K562 (cell line): ENCODE measurements around the gene SLC7A14. TPM values are rescaled to one million over a fixed set of nuclear protein-coding genes. Genes with fewer than 3 reads are reported as not detected.
A peak's percentile ranks its signal among the peaks of the same experiment; 100 is the strongest.

Source experiments
- ATAC-seq: fragments of 200-7000 bp; cut with Tn5 transposase; 3 replicates; pipeline ENCODE4 v1.9.1; 2020; ENCODE audit warnings: moderate library complexity
- BruUV-seq: library from RNA; stranded (reverse); fragments of 400-500 nt; replicated peaks from 2 replicates; lab custom pipeline; 2021; lab: Mats Ljungman, UMichigan
- CTCF ChIA-PET: fragments of 300-600 bp; formaldehyde crosslinking; extraction: SDS; loops from one replicate; lab custom pipeline; 2021; ENCODE audit warnings: low intra/inter-chr PET ratio; lab: Yijun Ruan, JAX
- POLR2A ChIA-PET: fragments of 300-600, 350-650 bp; sonication (Branson Sonifier 250); formaldehyde crosslinking; extraction: SDS; loops from one replicate; lab custom pipeline; 2021; ENCODE audit warnings: antibody characterized with exemption, inconsistent platforms; lab: Yijun Ruan, JAX
- DNase-seq, 4 experiments: peaks; one replicate each; pipeline versions ENCODE4 v3.0.0 to v3.0.0-alpha.2; 2011 to 2018; ENCODE audit warnings: low spot score in 3 of 4, mixed read lengths in 3 of 4; ENCODE audit errors: extremely low read depth in 1 of 4
- FAIRE-seq: peaks from 2 replicates; lab custom pipeline; 2011; peaks lifted over from hg19 to GRCh38; lab: Jason Lieb, UNC
- H2AFZ ChIP-seq: 2 replicates; pipeline ENCODE4 v1.6.0; 2011; ENCODE audit warnings: low read depth, low read length, control low read depth, inconsistent platforms
- H3K27ac ChIP-seq: fragments of 200-600 bp; 3 replicates; pipeline ENCODE4 v1.8.0; 2011; ENCODE audit warnings: low read depth, mild to moderate bottlenecking, control low read depth, inconsistent platforms, low read length, moderate library complexity, mixed read lengths; ENCODE audit errors: extremely low read depth
- H3K27me3 ChIP-seq, 2 experiments: fragments of 300-600 bp in 1 of 2; 2 replicates in 1 of 2; 3 replicates in 1 of 2; pipeline versions ENCODE4 v1.6.0 to v1.8.0; 2011; ENCODE audit warnings: inconsistent platforms in 2 of 2, low read length in 2 of 2, mild to moderate bottlenecking in 1 of 2, mixed read lengths in 1 of 2, moderate library complexity in 1 of 2; ENCODE audit not compliant: control insufficient read depth in 2 of 2, insufficient read depth in 2 of 2
- H3K36me3 ChIP-seq: fragments of 300-600 bp; 3 replicates; pipeline ENCODE4 v1.8.0; 2011; ENCODE audit warnings: mild to moderate bottlenecking, low read length, inconsistent platforms; ENCODE audit not compliant: control insufficient read depth, insufficient read depth
- H3K4me1 ChIP-seq, 2 experiments: fragments of 200-600 bp in 1 of 2; replicated peaks in 1 of 2; 2 replicates in 1 of 2; 3 replicates in 1 of 2; pipeline versions ENCODE4 v1.5.1 to v1.8.0; 2011; ENCODE audit warnings: inconsistent platforms in 2 of 2, low read length in 2 of 2, mild to moderate bottlenecking in 1 of 2, mixed read lengths in 1 of 2, moderate library complexity in 1 of 2; ENCODE audit not compliant: control insufficient read depth in 2 of 2, insufficient read depth in 2 of 2
- H3K4me2 ChIP-seq: 2 replicates; pipeline ENCODE4 v1.6.1; 2011; ENCODE audit warnings: low read length, control low read depth, inconsistent platforms, mixed read lengths; ENCODE audit not compliant: insufficient read depth
- H3K4me3 ChIP-seq: fragments of 200-600 bp; sonication (generic), shearing (Covaris generic); 2 replicates; pipeline ENCODE4 v1.5.1; 2016; ENCODE audit warnings: control low read depth, inconsistent platforms
- H3K79me2 ChIP-seq: fragments of 200-600 bp; 3 replicates; pipeline ENCODE4 v1.8.0; 2011; ENCODE audit warnings: low read length, inconsistent platforms; ENCODE audit not compliant: control insufficient read depth, insufficient read depth
- H3K9ac ChIP-seq, 2 experiments: 2 replicates each; pipeline versions ENCODE4 v1.6.0 to v1.6.1; 2011; ENCODE audit warnings: low read depth in 2 of 2, low read length in 2 of 2, control low read depth in 1 of 2, inconsistent platforms in 1 of 2, mild to moderate bottlenecking in 1 of 2, mixed read lengths in 1 of 2; ENCODE audit not compliant: insufficient read depth in 1 of 2
- H3K9me1 ChIP-seq: one replicate; pipeline ENCODE4 v1.6.0; 2011; ENCODE audit warnings: inconsistent platforms, mild to moderate bottlenecking, low read length, moderate library complexity; ENCODE audit not compliant: control insufficient read depth, insufficient read depth
- H3K9me3 ChIP-seq: replicated peaks from 2 replicates; pipeline ENCODE4 v1.5.1; 2011; ENCODE audit warnings: low read depth, low read length, inconsistent platforms; ENCODE audit not compliant: control insufficient read depth, insufficient read depth
- H4K20me1 ChIP-seq: replicated peaks from 2 replicates; pipeline ENCODE4 v1.6.1; 2011; ENCODE audit warnings: low read length, inconsistent platforms, mixed read lengths; ENCODE audit not compliant: control insufficient read depth, insufficient read depth
- CBX3 ChIP-seq, 2 experiments: IDR thresholded peaks; 1 replicate in 1 of 2; 2 replicates in 1 of 2; pipeline ENCODE4 v1.6.1; 2012; ENCODE audit warnings: inconsistent platforms in 2 of 2, low read length in 2 of 2, borderline replicate concordance in 1 of 2, control low read depth in 1 of 2
- CEBPG ChIP-seq, 3 experiments: fragments of 200-800 bp in 1 of 3; sonication (Bioruptor generic) in 1 of 3; sonication (generic) in 1 of 3; formaldehyde crosslinking in 1 of 3; IDR thresholded peaks in 2 of 3; conservative IDR thresholded peaks in 1 of 3; 2 replicates each; pipeline versions ENCODE4 v1.6.1 to v1.8.0; 2016 to 2022; ENCODE audit warnings: missing compliant biosample characterization in 2 of 3, missing genetic modification characterization in 2 of 3, mild to moderate bottlenecking in 1 of 3, missing genetic modification reagents in 1 of 3
- PYGO2 ChIP-seq: fragments of 450-650 bp; IDR thresholded peaks from 2 replicates; pipeline ENCODE4 v1.6.1; 2016; ENCODE audit warnings: mild to moderate bottlenecking, missing genetic modification characterization, moderate library complexity, missing compliant biosample characterization
- RCOR1 ChIP-seq, 2 experiments: IDR thresholded peaks; 2 replicates each; pipeline ENCODE4 v1.6.1; 2012; ENCODE audit warnings: low read depth in 2 of 2, low read length in 2 of 2, borderline replicate concordance in 1 of 2, improper control_type of control experiment in 1 of 2
- TEAD1 ChIP-seq, 2 experiments: fragments of 450-650 bp in 1 of 2; sonication (generic) in 1 of 2; formaldehyde crosslinking; IDR thresholded peaks; 2 replicates each; pipeline versions ENCODE4 v1.4.0 to v1.8.0; 2020 to 2022; ENCODE audit warnings: mild to moderate bottlenecking in 2 of 2, missing genetic modification reagents in 1 of 2
- ZNF232 ChIP-seq: sonication (generic); formaldehyde crosslinking; IDR thresholded peaks from 2 replicates; pipeline ENCODE4 v1.8.0; 2022; ENCODE audit warnings: mild to moderate bottlenecking, missing genetic modification reagents
- ZNF408 ChIP-seq: fragments of 250-450 bp; sonication (Bioruptor Pico); IDR thresholded peaks from 2 replicates; pipeline ENCODE4 v1.4.0; 2020; ENCODE audit warnings: low read depth, mild to moderate bottlenecking, moderate library complexity
- ZNF766 ChIP-seq: fragments of 200-800 bp; sonication (Bioruptor generic); conservative IDR thresholded peaks from 2 replicates; pipeline ENCODE4 v1.6.1; 2016; ENCODE audit warnings: missing genetic modification characterization, missing compliant biosample characterization
- WGBS: fragments of 100-300 bp; shearing (Covaris generic); methylation state at CpG from one replicate; pipeline ENCODE4 v1.1.6; 2016; ENCODE audit warnings: low coverage, mixed read lengths; ENCODE audit not compliant: insufficient coverage; ENCODE audit errors: missing lambda C conversion rate; 5-methylcytosine and 5-hydroxymethylcytosine counted together
- in situ Hi-C: fragments of 300-500 bp; cut with MboI; formaldehyde crosslinking; loops from 4 replicates; pipeline ENCODE4 v1.15.0; 2018; ENCODE audit warnings: inconsistent platforms, mixed read lengths
- intact Hi-C: fragments of 100-400 bp; cut with micrococcal nuclease; formaldehyde crosslinking; loops from 2 replicates; pipeline ENCODE4 v1.14.2; 2022
- polyA plus RNA-seq, 8 experiments: library from polyadenylated mRNA; depleted of rRNA in 4 of 8; stranded (reverse) in 5 of 8; unstranded in 3 of 8; fragments of >200 nt; fragmentation: Nextera tagmentation in 2 of 8; fragmentation: Illumina TruSeq in 1 of 8; extraction: Ambion mirVana in 2 of 8; extraction: Trizol in 1 of 8; gene quantifications; 2 replicates each; pipeline versions ENCODE4 v1.2.1 to v1.2.3, GENCODE V29; 2011 to 2014; ENCODE audit warnings: inconsistent platforms in 1 of 8, missing spikeins in 1 of 8
- total RNA-seq, 7 experiments: library from RNA; depleted of rRNA in 6 of 7; stranded (reverse); fragments of >200 nt in 6 of 7; fragmentation: Illumina TruSeq in 2 of 7; extraction: Trizol in 2 of 7; gene quantifications; 2 replicates each; pipeline versions ENCODE4 v1.2.1 to v1.2.3, GENCODE V29; 2011 to 2021; ENCODE audit warnings: low replicate concordance in 1 of 7
- TF ChIP-seq, protein P1 (sequence below): fragments of 450-650 bp; IDR thresholded peaks from 2 replicates; pipeline ENCODE4 v1.6.1; 2016; ENCODE audit warnings: mild to moderate bottlenecking
- TF ChIP-seq, protein P2 (sequence below): fragments of 450-650 bp; formaldehyde crosslinking; IDR thresholded peaks from 2 replicates; pipeline ENCODE4 v1.4.0; 2020; ENCODE audit warnings: mild to moderate bottlenecking

The SLC7A14 gene
- total and polyA plus RNA-seq, 9 of the 15 experiments (the other 6 are each of a cell fraction or from before 2014, with no cell fraction given) = not detected

DNA sequence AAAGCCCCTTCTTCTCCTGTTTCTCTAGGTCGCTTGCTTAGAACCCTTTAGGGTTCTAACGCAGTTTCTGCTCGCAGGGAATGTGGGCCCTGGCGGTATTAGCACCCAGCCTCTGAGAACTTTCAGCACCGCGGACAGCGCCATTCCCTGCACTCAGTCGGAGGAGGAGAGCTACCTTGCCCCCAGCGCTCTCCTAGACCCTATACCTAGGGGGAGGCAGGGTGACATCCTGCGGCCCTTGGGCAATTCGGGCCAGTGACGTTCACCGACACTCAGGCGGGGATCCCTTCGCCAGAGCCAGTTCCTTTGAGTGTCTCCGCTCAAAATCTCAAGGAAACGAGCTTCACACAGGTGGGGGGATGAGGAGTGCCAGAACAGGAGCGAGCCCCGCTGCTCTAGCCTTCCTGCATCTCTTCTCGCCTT is 1.3 kb downstream of the SLC7A14 start:
- Histone ChIP-seq H2AFZ (no peak overlapping the region), H3K4me1 (peaks cover 0 to 16% of the 10 kb centered on the region in 2 experiments; a peak in 2 of 5 replicates), H3K27ac (no peak overlapping the region), H3K9me3 (no peaks in the 10 kb centered on the region), H3K9ac (no peak overlapping the region), H3K4me2 (no peak overlapping the region), H3K9me1 (no peaks in the 10 kb centered on the region), H3K36me3 (no peaks in the 10 kb centered on the region), H3K4me3 (no peak overlapping the region), H3K27me3 (no peaks in the 10 kb centered on the region; a peak in 1 of 5 replicates), H4K20me1 (no peaks in the 10 kb centered on the region), H3K79me2 (no peaks in the 10 kb centered on the region)
- ChIA-PET CTCF (no interaction called here), POLR2A (interaction anchor here (0.5 to 1.8 kb wide), 7 partner anchors 9 to 165 kb away, joined by 3 to 5 read pairs (median 3); no protein-coding TSS in a partner anchor)
- in situ Hi-C loops = no loop called here
- WGBS = 11% methylated on average over 20 of the region's 20 CpGs
- intact Hi-C loops = no loop called here
- FAIRE-seq (peak; percentile 80), DNase-seq (peak; percentile 74 to 82 (median 76)), ATAC-seq (peak; percentile 98)
- no TSS peak for BruUV-seq
- 0 out of 2 replicates have a peak, but pooled peaks have one; percentile 42 for TF ChIP-seq ZNF766 (CRISPR knock-in tag)
- TF ChIP-seq ZNF232 (CRISPR knock-in tag) = 0 out of 2 replicates have a peak, but pooled peaks have one; percentile 64
- TF ChIP-seq RCOR1 (IDR thresholded peaks at IDR 0.05; ENCODE audit: borderline replicate concordance in 1 of 2, low read depth in 2 of 2, low read length in 2 of 2) = peak in 1 of 2 experiments; percentile 47; a peak in 1 of 4 replicates
- TF ChIP-seq TEAD1 (CRISPR knock-in tag; IDR thresholded peaks at IDR 0.05) = peak in 1 of 2 experiments; percentile 74; a peak in 1 of 4 replicates
- TF ChIP-seq, protein P1, sequence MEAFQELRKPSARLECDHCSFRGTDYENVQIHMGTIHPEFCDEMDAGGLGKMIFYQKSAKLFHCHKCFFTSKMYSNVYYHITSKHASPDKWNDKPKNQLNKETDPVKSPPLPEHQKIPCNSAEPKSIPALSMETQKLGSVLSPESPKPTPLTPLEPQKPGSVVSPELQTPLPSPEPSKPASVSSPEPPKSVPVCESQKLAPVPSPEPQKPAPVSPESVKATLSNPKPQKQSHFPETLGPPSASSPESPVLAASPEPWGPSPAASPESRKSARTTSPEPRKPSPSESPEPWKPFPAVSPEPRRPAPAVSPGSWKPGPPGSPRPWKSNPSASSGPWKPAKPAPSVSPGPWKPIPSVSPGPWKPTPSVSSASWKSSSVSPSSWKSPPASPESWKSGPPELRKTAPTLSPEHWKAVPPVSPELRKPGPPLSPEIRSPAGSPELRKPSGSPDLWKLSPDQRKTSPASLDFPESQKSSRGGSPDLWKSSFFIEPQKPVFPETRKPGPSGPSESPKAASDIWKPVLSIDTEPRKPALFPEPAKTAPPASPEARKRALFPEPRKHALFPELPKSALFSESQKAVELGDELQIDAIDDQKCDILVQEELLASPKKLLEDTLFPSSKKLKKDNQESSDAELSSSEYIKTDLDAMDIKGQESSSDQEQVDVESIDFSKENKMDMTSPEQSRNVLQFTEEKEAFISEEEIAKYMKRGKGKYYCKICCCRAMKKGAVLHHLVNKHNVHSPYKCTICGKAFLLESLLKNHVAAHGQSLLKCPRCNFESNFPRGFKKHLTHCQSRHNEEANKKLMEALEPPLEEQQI = peak; percentile 64; the same call in 1 of the 2 replicates
- TF ChIP-seq PYGO2 (tag) = no peak
- TF ChIP-seq CEBPG (CRISPR knock-in tag; IDR thresholded peaks at IDR 0.05) = no peak
- no peak for TF ChIP-seq CEBPG (tag; conservative IDR thresholded peaks at IDR 0.05 in 1 of 2, IDR thresholded peaks at IDR 0.05 in 1 of 2)
- TF ChIP-seq, protein P2, sequence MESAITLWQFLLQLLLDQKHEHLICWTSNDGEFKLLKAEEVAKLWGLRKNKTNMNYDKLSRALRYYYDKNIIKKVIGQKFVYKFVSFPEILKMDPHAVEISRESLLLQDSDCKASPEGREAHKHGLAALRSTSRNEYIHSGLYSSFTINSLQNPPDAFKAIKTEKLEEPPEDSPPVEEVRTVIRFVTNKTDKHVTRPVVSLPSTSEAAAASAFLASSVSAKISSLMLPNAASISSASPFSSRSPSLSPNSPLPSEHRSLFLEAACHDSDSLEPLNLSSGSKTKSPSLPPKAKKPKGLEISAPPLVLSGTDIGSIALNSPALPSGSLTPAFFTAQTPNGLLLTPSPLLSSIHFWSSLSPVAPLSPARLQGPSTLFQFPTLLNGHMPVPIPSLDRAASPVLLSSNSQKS = no peak
- TF ChIP-seq ZNF408 (CRISPR knock-in tag) = no peak
- TF ChIP-seq CBX3 (IDR thresholded peaks at IDR 0.05; ENCODE audit: borderline replicate concordance in 1 of 2, low read length in 2 of 2) = 0 out of 3 replicates have a peak, but pooled peaks of 1 of the 2 experiments have one; percentile 35
